ENCODE results near the gene ESR2. TPM values are rescaled to one million over a fixed set of nuclear protein-coding genes. Genes with fewer than 3 reads are reported as not detected.
A peak's percentile ranks its signal among the peaks of the same experiment; 100 is the strongest.
"Not testable (repeated sequence)": the region's sequence is repeated elsewhere in the genome, so short reads cannot be mapped to it uniquely, and the experiment has no call there.

Gene ESR2
- not detected for total RNA-seq

DNA sequence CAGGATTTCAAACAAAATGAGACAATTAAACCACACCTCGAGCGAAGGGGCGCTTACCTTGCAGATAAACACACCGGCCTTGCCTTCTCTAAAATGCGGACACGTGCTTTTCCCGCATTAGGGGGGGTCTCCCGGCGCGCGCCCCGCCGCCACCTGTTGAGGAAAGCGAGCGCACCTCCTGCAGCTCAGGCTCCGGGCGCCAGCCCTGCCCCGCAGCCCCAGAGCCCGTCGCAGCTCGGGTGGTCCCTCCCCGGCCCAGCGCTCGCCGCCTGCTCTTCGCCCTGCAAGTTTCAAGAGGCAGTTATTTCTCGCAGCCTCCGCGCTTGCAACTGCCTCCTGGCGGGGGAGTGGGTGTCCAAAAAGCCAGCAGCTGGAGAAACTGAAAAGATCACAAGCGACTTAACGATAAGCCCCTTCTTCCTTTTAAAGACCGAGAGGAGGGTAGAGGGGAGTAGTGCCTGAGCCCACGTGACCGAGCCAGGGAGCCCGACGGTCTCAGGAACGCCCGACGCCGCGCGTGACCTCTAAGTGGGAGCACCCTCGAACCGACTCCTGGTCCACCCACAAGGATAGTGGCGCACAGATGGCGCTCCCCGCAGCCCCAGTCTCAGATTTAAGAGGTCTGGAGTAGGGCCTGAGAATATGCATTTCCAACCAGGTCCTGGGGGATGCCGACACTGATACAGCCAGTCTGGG lies at the start of gene ESR2:
TSS of gene ESR2 (minus strand) at position 396 of the 696 bp plus-strand sequence. CDS start 11,386 bp downstream, outside the sequence.
- POLR2A ChIA-PET: no interaction called here
- CTCF ChIA-PET: interaction anchor here (1.0 to 2.7 kb wide), 14 partner anchors 9 to 751 kb away, joined by 3 to 22 read pairs (median 4); partner anchors contain the start of genes PPP2R5E and SYNE2

DNA sequence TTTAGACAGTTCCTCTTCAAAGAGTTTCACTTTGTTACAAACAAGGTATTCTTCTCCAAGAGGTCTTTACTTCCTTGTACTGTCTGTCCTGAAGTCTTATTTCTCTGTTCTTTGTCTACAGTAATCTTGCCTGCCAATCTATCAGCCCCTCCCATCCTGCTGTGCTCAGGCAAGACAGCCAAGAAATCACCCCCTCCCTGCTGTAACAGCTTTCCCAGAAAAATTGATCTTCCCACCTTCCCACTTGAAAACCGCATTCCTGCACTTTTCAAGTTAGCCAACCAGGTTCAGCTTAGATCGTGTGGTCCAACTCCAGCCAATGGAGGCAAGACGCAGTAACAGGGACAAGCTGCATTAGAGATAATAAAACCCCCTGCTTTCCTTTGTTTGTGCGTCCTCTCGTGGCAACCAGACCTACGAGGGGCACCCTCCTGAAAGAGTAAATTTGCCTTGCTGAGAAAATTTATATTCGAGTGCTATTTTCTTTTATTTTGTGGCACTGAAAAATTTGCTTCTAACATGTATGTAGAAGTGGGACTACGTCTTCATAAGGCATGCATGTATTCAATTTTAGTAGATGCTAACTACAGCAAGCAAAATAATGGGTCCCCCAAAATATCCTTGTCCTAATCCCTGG lies 46.5 kb upstream of the ESR2 start:
- no peak for DNase-seq
- no peaks in the 10 kb centered on the region for H3K27me3 Mint-ChIP-seq
- peaks cover 9% of the 10 kb centered on the region for H3K9me3 Mint-ChIP-seq
- H3K4me1 Mint-ChIP-seq: peaks cover 37% of the 10 kb centered on the region
- ChIA-PET CTCF (interaction anchor here (1.0 kb wide), 1 partner anchor 27 kb away, joined by 3 read pairs; no protein-coding TSS in a partner anchor), POLR2A (no interaction called here)
- H3K27ac Mint-ChIP-seq: peak overlapping the region; percentile 50
- peaks cover 10% of the 10 kb centered on the region for H3K36me3 Mint-ChIP-seq (ENCODE audit: low read depth)
- no peak overlapping the region for H3K4me3 Mint-ChIP-seq

More for the DNA sequence above, at the start of gene ESR2:
- Mint-ChIP-seq H3K9me3 (no peaks in the 10 kb centered on the region), H3K4me3 (peak within 1 kb of the TSS; percentile 65), H3K36me3 (ENCODE audit: low read depth) (no peaks in the 10 kb centered on the region), H3K27me3 (peaks cover 38% of the 10 kb centered on the region), H3K4me1 (peaks cover 24% of the 10 kb centered on the region), H3K27ac (no peak within 1 kb of the TSS)
- peak; percentile 13 for DNase-seq

GRCh38 chr14:64338616-64339316 lies 44.6 kb upstream of the ESR2 start:
- peaks cover 10% of the 10 kb centered on the region for H3K36me3 Mint-ChIP-seq (ENCODE audit: low read depth)
- peaks cover 32% of the 10 kb centered on the region for H3K4me1 Mint-ChIP-seq
- DNase-seq: peak; percentile 95
- H3K9me3 Mint-ChIP-seq: peaks cover 9% of the 10 kb centered on the region
- no peaks in the 10 kb centered on the region for H3K27me3 Mint-ChIP-seq
- peak overlapping the region; percentile 89 for H3K4me3 Mint-ChIP-seq
- CTCF ChIA-PET: interaction anchor here (1.3 to 2.2 kb wide), 5 partner anchors 49 to 298 kb away, joined by 3 to 5 read pairs (median 3); partner anchors contain the start of gene MTHFD1
- H3K27ac Mint-ChIP-seq: peak overlapping the region; percentile 91
- POLR2A ChIA-PET: interaction anchor here (1.0 to 1.2 kb wide), 3 partner anchors 49 to 697 kb away, joined by 3 to 4 read pairs (median 3); partner anchors contain the start of genes MTHFD1 and WDR89

DNA sequence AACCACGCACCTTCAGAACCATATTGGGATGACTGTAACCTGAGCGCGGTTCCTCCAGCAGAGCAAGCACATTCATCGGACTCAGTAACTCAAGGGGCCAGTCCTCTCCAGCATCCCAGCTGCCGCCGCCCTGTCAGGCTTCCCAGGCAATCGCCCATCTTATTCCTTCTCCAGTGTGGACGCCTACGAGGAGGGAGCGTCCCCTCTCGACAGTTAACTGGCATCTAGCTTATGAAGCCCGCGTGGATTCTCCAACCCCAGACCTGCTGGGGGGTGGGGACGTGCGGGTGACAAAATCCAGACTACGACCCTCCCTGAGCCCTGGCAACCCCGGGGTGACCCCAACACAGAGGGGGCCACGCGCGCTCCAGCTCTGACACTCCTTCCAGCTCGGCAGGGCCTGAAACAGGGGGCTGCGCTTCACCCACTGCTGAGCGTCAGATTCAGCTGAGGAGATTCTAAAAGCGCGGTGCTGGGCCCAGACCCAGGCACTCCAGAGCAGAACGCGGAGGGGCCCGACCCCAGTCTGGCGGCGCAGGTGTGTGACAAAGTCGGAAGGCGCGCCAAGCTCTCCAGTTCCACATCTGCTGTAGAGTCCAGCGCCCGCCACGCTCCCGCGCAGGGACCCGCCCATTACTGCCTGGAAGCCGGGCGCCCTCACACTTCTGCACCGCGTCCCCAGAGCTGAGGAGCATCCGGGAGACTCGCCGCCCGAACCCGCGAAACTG lies 43.9 kb upstream of the ESR2 start:
- peaks cover 9% of the 10 kb centered on the region for H3K9me3 Mint-ChIP-seq
- H3K27me3 Mint-ChIP-seq: no peaks in the 10 kb centered on the region
- peaks cover 32% of the 10 kb centered on the region for H3K4me1 Mint-ChIP-seq
- H3K4me3 Mint-ChIP-seq: peak overlapping the region; percentile 89
- POLR2A ChIA-PET: interaction anchor here (1.0 to 1.2 kb wide), 3 partner anchors 50 to 696 kb away, joined by 3 to 4 read pairs (median 3); partner anchors contain the start of genes MTHFD1 and WDR89
- CTCF ChIA-PET: interaction anchor here (0.9 to 2.2 kb wide), 7 partner anchors 13 to 299 kb away, joined by 3 to 5 read pairs (median 3); partner anchors contain the start of gene MTHFD1
- no peak for DNase-seq
- H3K36me3 Mint-ChIP-seq (ENCODE audit: low read depth): peaks cover 10% of the 10 kb centered on the region
- peak overlapping the region; percentile 91 for H3K27ac Mint-ChIP-seq

- Mint-ChIP-seq H3K4me3 (no peak overlapping the region), H3K36me3 (ENCODE audit: low read depth) (no peaks in the 10 kb centered on the region), H3K9me3 (peaks cover 2% of the 10 kb centered on the region), H3K27me3 (peaks cover 14% of the 10 kb centered on the region), H3K27ac (no peak overlapping the region), H3K4me1 (no peaks in the 10 kb centered on the region)
- no peak for DNase-seq
- ChIA-PET POLR2A (no interaction called here), CTCF (no interaction called here)
These were observed 35.0 kb upstream of the ESR2 start for GRCh38 chr14:64329149-64329548.

- H3K27me3 Mint-ChIP-seq: peaks cover 26% of the 10 kb centered on the region
- no peak overlapping the region for H3K27ac Mint-ChIP-seq
- no peak overlapping the region for H3K4me3 Mint-ChIP-seq
- no peaks in the 10 kb centered on the region for H3K4me1 Mint-ChIP-seq
- no peak for DNase-seq
- H3K9me3 Mint-ChIP-seq: no peaks in the 10 kb centered on the region
- POLR2A ChIA-PET: no interaction called here
- no peaks in the 10 kb centered on the region for H3K36me3 Mint-ChIP-seq (ENCODE audit: low read depth)
- CTCF ChIA-PET: no interaction called here
These were observed 32.3 kb upstream of the ESR2 start for GRCh38 chr14:64326502-64326901.

GRCh38 chr14:64324895-64325294 lies 30.7 kb upstream of the ESR2 start:
- H3K36me3 Mint-ChIP-seq (ENCODE audit: low read depth): no peaks in the 10 kb centered on the region
- H3K9me3 Mint-ChIP-seq: no peaks in the 10 kb centered on the region
- ChIA-PET CTCF (interaction anchor here (0.6 kb wide), 1 partner anchor 787 kb away, joined by 3 read pairs; no protein-coding TSS in a partner anchor), POLR2A (no interaction called here)
- H3K4me3 Mint-ChIP-seq: no peak overlapping the region
- H3K4me1 Mint-ChIP-seq: no peaks in the 10 kb centered on the region
- DNase-seq: no peak
- no peak overlapping the region for H3K27ac Mint-ChIP-seq
- H3K27me3 Mint-ChIP-seq: peaks cover 33% of the 10 kb centered on the region

- peaks cover 33% of the 10 kb centered on the region for H3K27me3 Mint-ChIP-seq
- no peaks in the 10 kb centered on the region for H3K36me3 Mint-ChIP-seq (ENCODE audit: low read depth)
- no peak overlapping the region for H3K27ac Mint-ChIP-seq
- no peaks in the 10 kb centered on the region for H3K9me3 Mint-ChIP-seq
- ChIA-PET CTCF (no interaction called here), POLR2A (no interaction called here)
- H3K4me3 Mint-ChIP-seq: no peak overlapping the region
- no peak for DNase-seq
- H3K4me1 Mint-ChIP-seq: no peaks in the 10 kb centered on the region
These were observed 30.3 kb upstream of the ESR2 start for GRCh38 chr14:64324461-64324860.

DNA sequence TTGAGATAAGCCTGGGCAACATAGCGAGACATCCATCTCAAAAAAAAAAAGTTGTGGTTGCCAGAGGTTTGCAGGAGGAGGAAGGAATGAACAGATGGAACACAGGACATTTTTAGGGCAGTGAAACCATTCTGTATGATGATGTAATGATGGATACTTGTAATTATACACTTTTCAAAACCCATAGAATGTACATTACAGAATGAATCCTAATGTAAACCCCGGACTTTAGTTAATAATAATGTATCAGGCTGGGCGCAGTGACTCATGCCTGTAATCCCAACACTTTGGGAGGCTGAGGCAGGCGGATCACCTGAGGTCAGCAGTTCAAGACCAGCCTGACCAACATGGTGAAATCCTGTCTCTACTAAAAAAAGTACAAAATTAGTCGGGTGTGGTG lies 26.2 kb upstream of the ESR2 start:
- not testable (repeated sequence) for H3K9me3 Mint-ChIP-seq; H3K36me3 Mint-ChIP-seq (ENCODE audit: low read depth)
- CTCF ChIA-PET: interaction anchor here (1.2 kb wide), 1 partner anchor 17 kb away, joined by 3 read pairs; no protein-coding TSS in a partner anchor

DNA sequence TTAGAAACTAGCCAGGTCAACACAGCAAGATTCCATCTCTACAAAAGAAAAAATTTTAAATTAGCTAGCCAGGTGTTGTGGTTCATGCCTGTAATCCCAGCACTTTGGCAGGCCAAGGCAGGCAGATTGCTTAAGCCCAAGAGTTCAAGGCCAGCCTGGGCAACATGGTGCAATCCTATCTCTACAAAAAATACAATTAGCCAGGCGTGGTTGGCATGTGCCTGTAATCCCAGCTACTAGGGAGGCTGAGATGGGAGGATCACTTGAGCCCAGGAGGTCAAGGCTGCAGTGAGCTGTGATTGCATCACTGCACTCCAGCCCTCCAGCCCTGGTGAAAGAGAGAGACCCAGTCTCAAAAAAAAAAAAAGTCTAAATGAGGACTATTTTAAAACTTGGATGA lies 24.5 kb upstream of the ESR2 start:
- CTCF ChIA-PET; H3K9me3 Mint-ChIP-seq; POLR2A ChIA-PET; H3K4me1 Mint-ChIP-seq; H3K27ac Mint-ChIP-seq; DNase-seq; H3K4me3 Mint-ChIP-seq; H3K36me3 Mint-ChIP-seq (ENCODE audit: low read depth): not testable (repeated sequence)
- peaks cover 15% of the 10 kb centered on the region for H3K27me3 Mint-ChIP-seq

More for the DNA sequence above, 26.2 kb upstream of the ESR2 start:
- not testable (repeated sequence) for H3K4me1 Mint-ChIP-seq, H3K4me3 Mint-ChIP-seq, DNase-seq, H3K27ac Mint-ChIP-seq
- H3K27me3 Mint-ChIP-seq: peaks cover 23% of the 10 kb centered on the region
- POLR2A ChIA-PET: interaction anchor here (0.6 kb wide), 1 partner anchor 338 kb away, joined by 3 read pairs; no protein-coding TSS in a partner anchor

GRCh38 chr14:64303471-64303917 lies 9.3 kb upstream of the ESR2 start:
- H3K9me3 Mint-ChIP-seq: no peaks in the 10 kb centered on the region
- H3K4me3 Mint-ChIP-seq: no peak overlapping the region
- peaks cover 7% of the 10 kb centered on the region for H3K27me3 Mint-ChIP-seq
- ChIA-PET POLR2A (no interaction called here), CTCF (interaction anchor here (0.5 to 3.2 kb wide), 9 partner anchors 8 to 651 kb away, joined by 3 to 22 read pairs (median 3); partner anchors contain the start of gene ESR2)
- H3K4me1 Mint-ChIP-seq: peaks cover 3% of the 10 kb centered on the region
- DNase-seq: no peak
- no peaks in the 10 kb centered on the region for H3K36me3 Mint-ChIP-seq (ENCODE audit: low read depth)
- H3K27ac Mint-ChIP-seq: no peak overlapping the region

- no peaks in the 10 kb centered on the region for H3K9me3 Mint-ChIP-seq
- H3K4me1 Mint-ChIP-seq: peaks cover 23% of the 10 kb centered on the region
- peaks cover 25% of the 10 kb centered on the region for H3K27me3 Mint-ChIP-seq
- no peak for DNase-seq
- ChIA-PET POLR2A (interaction anchor here (0.6 kb wide), 1 partner anchor 90 kb away, joined by 3 read pairs; no protein-coding TSS in a partner anchor), CTCF (interaction anchor here (0.7 to 1.3 kb wide), 5 partner anchors 8 to 402 kb away, joined by 3 to 4 read pairs (median 3); no protein-coding TSS in a partner anchor)
- H3K4me3 Mint-ChIP-seq: no peak overlapping the region
- H3K36me3 Mint-ChIP-seq (ENCODE audit: low read depth): no peaks in the 10 kb centered on the region
- H3K27ac Mint-ChIP-seq: no peak overlapping the region
These were observed 4.6 kb upstream of the ESR2 start for GRCh38 chr14:64298773-64299172.

Data from activated CD4-positive, alpha-beta T cell treated with anti-CD3 and anti-CD28 coated beads, Interleukin-2, amount 10 ng/mL, durations not matched to agents 7 days and 5 days (primary cell).